A673 (cell line): ENCODE results near the gene RCAN3.

Experiments used
- CTCF ChIP-seq: fragments of 300-800, 200-600 bp; sonication (generic); conservative IDR thresholded peaks from 2 replicates; pipeline ENCODE4 v1.5.1; 2017; ENCODE audit warnings: low read depth, mild to moderate bottlenecking, antibody characterized with exemption, low read length, moderate library complexity, mixed read lengths
- EZH2 ChIP-seq: fragments of 200-600 bp; sonication (generic); IDR thresholded peaks from 2 replicates; pipeline ENCODE4 v1.6.1; 2017; ENCODE audit warnings: borderline replicate concordance, low read depth, mild to moderate bottlenecking, mixed read lengths, antibody characterized with exemption, low read length; ENCODE audit not compliant: poor library complexity, severe bottlenecking

GRCh38 chr1:24566236-24566867 lies 63.7 kb downstream of the RCAN3 start:
- no peak for TF ChIP-seq EZH2
- TF ChIP-seq CTCF, result no peak
